ENCODE results near the gene KIAA0513.

The KIAA0513 gene

GRCh38 chr16:85130705-85131028 is 103.1 kb downstream of the KIAA0513 start:
- Histone ChIP-seq H3K27ac (ENCODE audit: low read depth, low read length) (no peak overlapping the region), H3K4me3 (ENCODE audit: insufficient read depth, low read length, poor library complexity, severe bottlenecking) (no peak overlapping the region), H3K4me2 (ENCODE audit: low read depth, low read length, poor library complexity, severe bottlenecking) (no peak overlapping the region), H3K79me2 (ENCODE audit: insufficient read depth, low read length) (no peaks in the 10 kb centered on the region), H3K9me2 (replicated peaks; ENCODE audit: insufficient read depth, low read length) (no peaks in the 10 kb centered on the region), H2AFZ (ENCODE audit: low read depth, low read length, severe bottlenecking) (no peak overlapping the region), H4K20me1 (ENCODE audit: low read depth, low read length) (no peaks in the 10 kb centered on the region), H3K9ac (ENCODE audit: low read length) (no peak overlapping the region), H3F3A (ENCODE audit: insufficient read depth) (no peaks in the 10 kb centered on the region), H3K9me3 (ENCODE audit: insufficient read depth, low read length) (no peaks in the 10 kb centered on the region), H3K36me3 (ENCODE audit: low read length) (no peaks in the 10 kb centered on the region), H3K27me3 (ENCODE audit: low read length) (no peaks in the 10 kb centered on the region)
- TF ChIP-seq EZH2phosphoT487 (conservative IDR thresholded peaks at IDR 0.05; ENCODE audit: low read length) = no peak
- TF ChIP-seq, protein P1, sequence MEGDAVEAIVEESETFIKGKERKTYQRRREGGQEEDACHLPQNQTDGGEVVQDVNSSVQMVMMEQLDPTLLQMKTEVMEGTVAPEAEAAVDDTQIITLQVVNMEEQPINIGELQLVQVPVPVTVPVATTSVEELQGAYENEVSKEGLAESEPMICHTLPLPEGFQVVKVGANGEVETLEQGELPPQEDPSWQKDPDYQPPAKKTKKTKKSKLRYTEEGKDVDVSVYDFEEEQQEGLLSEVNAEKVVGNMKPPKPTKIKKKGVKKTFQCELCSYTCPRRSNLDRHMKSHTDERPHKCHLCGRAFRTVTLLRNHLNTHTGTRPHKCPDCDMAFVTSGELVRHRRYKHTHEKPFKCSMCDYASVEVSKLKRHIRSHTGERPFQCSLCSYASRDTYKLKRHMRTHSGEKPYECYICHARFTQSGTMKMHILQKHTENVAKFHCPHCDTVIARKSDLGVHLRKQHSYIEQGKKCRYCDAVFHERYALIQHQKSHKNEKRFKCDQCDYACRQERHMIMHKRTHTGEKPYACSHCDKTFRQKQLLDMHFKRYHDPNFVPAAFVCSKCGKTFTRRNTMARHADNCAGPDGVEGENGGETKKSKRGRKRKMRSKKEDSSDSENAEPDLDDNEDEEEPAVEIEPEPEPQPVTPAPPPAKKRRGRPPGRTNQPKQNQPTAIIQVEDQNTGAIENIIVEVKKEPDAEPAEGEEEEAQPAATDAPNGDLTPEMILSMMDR (IDR thresholded peaks at IDR 0.05; ENCODE audit: insufficient read depth, low read length, poor library complexity, severe bottlenecking) = no peak

DNA sequence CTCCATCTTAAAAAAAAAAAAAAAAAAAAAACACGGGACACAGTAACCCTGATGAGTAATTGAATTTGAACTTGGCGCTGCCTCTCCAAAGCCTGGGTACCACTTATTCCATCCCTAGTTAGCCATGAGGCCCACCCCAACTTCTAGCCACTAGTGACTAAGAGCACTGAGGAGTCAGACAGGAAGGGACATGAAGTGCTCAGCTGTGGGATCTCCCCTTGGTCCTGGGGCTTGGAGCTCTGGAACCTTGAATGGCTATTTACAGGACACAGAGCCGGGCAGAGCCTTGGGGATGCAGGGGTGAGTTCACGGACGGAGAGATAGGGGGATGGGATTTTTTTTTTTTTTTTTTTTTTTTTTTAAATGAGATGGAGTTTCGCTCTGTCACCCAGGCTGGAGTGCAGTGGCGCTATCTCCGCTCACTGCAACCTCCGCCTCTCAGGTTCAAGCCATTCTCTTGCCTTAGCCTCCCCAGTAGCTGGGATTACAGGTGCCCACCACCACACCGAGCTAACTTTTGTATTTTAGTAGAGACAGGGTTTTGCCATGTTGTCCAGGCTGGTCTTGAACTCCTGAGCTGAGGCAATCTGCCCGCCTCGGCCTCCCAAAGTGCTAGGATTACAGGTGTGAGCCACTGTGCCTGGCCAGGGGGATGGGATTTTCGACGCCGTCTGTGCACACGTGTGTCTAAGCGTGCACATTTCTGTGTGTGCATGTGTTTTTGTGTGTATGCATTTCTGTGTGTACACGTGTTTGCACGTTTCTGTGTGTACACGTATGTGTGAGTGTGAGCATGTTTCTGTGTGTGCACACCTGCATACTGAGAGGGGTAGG is 105.1 kb downstream of the KIAA0513 start:
- Histone ChIP-seq H3K27me3 (ENCODE audit: low read length) (no peaks in the 10 kb centered on the region), H3K9me3 (ENCODE audit: insufficient read depth, low read length) (no peaks in the 10 kb centered on the region), H3K27ac (ENCODE audit: low read depth, low read length) (no peak overlapping the region), H3K9ac (ENCODE audit: low read length) (no peak overlapping the region), H3K4me2 (ENCODE audit: low read depth, low read length, poor library complexity, severe bottlenecking) (no peak overlapping the region), H3K9me2 (replicated peaks; ENCODE audit: insufficient read depth, low read length) (no peaks in the 10 kb centered on the region), H2AFZ (ENCODE audit: low read depth, low read length, severe bottlenecking) (no peak overlapping the region), H3K79me2 (ENCODE audit: insufficient read depth, low read length) (no peaks in the 10 kb centered on the region), H3K4me3 (ENCODE audit: insufficient read depth, low read length, poor library complexity, severe bottlenecking) (no peak overlapping the region), H3F3A (ENCODE audit: insufficient read depth) (no peaks in the 10 kb centered on the region), H3K36me3 (ENCODE audit: low read length) (no peaks in the 10 kb centered on the region), H4K20me1 (ENCODE audit: low read depth, low read length) (no peaks in the 10 kb centered on the region)
- no peak for TF ChIP-seq EZH2phosphoT487 (conservative IDR thresholded peaks at IDR 0.05; ENCODE audit: low read length)
- TF ChIP-seq, protein P1 (IDR thresholded peaks at IDR 0.05; ENCODE audit: insufficient read depth, low read length, poor library complexity, severe bottlenecking) = no peak

GRCh38 chr16:85133290-85133599 is 105.7 kb downstream of the KIAA0513 start:
- Histone ChIP-seq H3K4me2 (ENCODE audit: low read depth, low read length, poor library complexity, severe bottlenecking) (no peak overlapping the region), H3F3A (ENCODE audit: insufficient read depth) (no peaks in the 10 kb centered on the region), H4K20me1 (ENCODE audit: low read depth, low read length) (no peaks in the 10 kb centered on the region), H3K27me3 (ENCODE audit: low read length) (no peaks in the 10 kb centered on the region), H3K36me3 (ENCODE audit: low read length) (no peaks in the 10 kb centered on the region), H3K9me3 (ENCODE audit: insufficient read depth, low read length) (no peaks in the 10 kb centered on the region), H3K9me2 (replicated peaks; ENCODE audit: insufficient read depth, low read length) (no peaks in the 10 kb centered on the region), H2AFZ (ENCODE audit: low read depth, low read length, severe bottlenecking) (no peak overlapping the region), H3K9ac (ENCODE audit: low read length) (no peak overlapping the region), H3K27ac (ENCODE audit: low read depth, low read length) (no peak overlapping the region), H3K4me3 (ENCODE audit: insufficient read depth, low read length, poor library complexity, severe bottlenecking) (no peak overlapping the region), H3K79me2 (ENCODE audit: insufficient read depth, low read length) (no peaks in the 10 kb centered on the region)
- TF ChIP-seq, protein P1 (IDR thresholded peaks at IDR 0.05; ENCODE audit: insufficient read depth, low read length, poor library complexity, severe bottlenecking) = no peak
- no peak for TF ChIP-seq EZH2phosphoT487 (conservative IDR thresholded peaks at IDR 0.05; ENCODE audit: low read length)
